GM12878 (cell line): Measurements from ENCODE around the gene MAK. TPM values are rescaled to one million over a fixed set of nuclear protein-coding genes. Genes with fewer than 3 reads are reported as not detected.
"Not testable (repeated sequence)": the region's sequence is repeated elsewhere in the genome, so short reads cannot be mapped to it uniquely, and the experiment has no call there.

Experiments used
- ATAC-seq: fragments of 200-7000 bp; cut with Tn5 transposase; 3 replicates; pipeline ENCODE4 v1.9.1; 2020; ENCODE audit warnings: mild to moderate bottlenecking, moderate library complexity
- BruUV-seq: library from RNA; stranded (reverse); fragments of 400-500 nt; replicated peaks from 2 replicates; lab custom pipeline; 2021; lab: Mats Ljungman, UMichigan
- CTCF ChIA-PET: fragments of 300-600 bp; sonication (Branson Sonifier 250); formaldehyde crosslinking; extraction: SDS; loops from one replicate; lab custom pipeline; 2021; ENCODE audit warnings: inconsistent platforms; lab: Yijun Ruan, JAX
- POLR2A ChIA-PET: fragments of 350-600 bp; formaldehyde crosslinking; extraction: SDS; loops from one replicate; lab custom pipeline; 2021; ENCODE audit warnings: inconsistent platforms; lab: Charles Lee
- RAD21 ChIA-PET: fragments of 300-600 bp; sonication (Branson Sonifier 250); formaldehyde crosslinking; loops from one replicate; lab custom pipeline; 2023; ENCODE audit warnings: antibody characterized with exemption; ENCODE audit not compliant: unreplicated experiment; lab: Charles Lee
- SMC1A ChIA-PET: fragments of 300-600 bp; sonication (Branson Sonifier 250); formaldehyde crosslinking; loops from one replicate; lab custom pipeline; 2023; ENCODE audit not compliant: unreplicated experiment, uncharacterized antibody; lab: Charles Lee
- DNase-seq: peaks from one replicate; pipeline ENCODE4 v3.0.0-alpha.2; 2011; ENCODE audit warnings: low read depth, low spot score
- FAIRE-seq: peaks from 3 replicates; lab custom pipeline; 2011; peaks lifted over from hg19 to GRCh38; lab: Jason Lieb, UNC
- H2AFZ ChIP-seq: 2 replicates; pipeline ENCODE4 v1.6.0; 2011; ENCODE audit warnings: low read depth, low read length, control low read depth; ENCODE audit not compliant: control insufficient read depth
- H3K27ac ChIP-seq: 2 replicates; pipeline ENCODE4 v1.5.1; 2011; ENCODE audit warnings: control low read depth; ENCODE audit not compliant: control insufficient read depth, insufficient read depth
- H3K27me3 ChIP-seq, 2 experiments: replicated peaks in 1 of 2; 2 replicates each; pipeline versions ENCODE4 v1.6.0 to v1.6.1; 2011; ENCODE audit warnings: low read length in 1 of 2; ENCODE audit not compliant: control insufficient read depth in 2 of 2, insufficient read depth in 2 of 2
- H3K36me3 ChIP-seq, 2 experiments: 2 replicates each; pipeline ENCODE4 v1.5.1; 2011; ENCODE audit warnings: low read length in 1 of 2; ENCODE audit not compliant: control insufficient read depth in 2 of 2, insufficient read depth in 2 of 2
- H3K4me1 ChIP-seq: 2 replicates; pipeline ENCODE4 v1.6.1; 2011; ENCODE audit warnings: mild to moderate bottlenecking, low read length, moderate library complexity, mixed read lengths; ENCODE audit not compliant: control insufficient read depth, insufficient read depth
- H3K4me2 ChIP-seq: 2 replicates; pipeline ENCODE4 v1.6.0; 2011; ENCODE audit warnings: control low read depth; ENCODE audit not compliant: control insufficient read depth, insufficient read depth
- H3K4me3 ChIP-seq: fragments of 200-600 bp; sonication (generic); 2 replicates; pipeline ENCODE4 v1.5.1; 2016
- H3K79me2 ChIP-seq: 2 replicates; pipeline ENCODE4 v1.6.0; 2011; ENCODE audit warnings: low read length; ENCODE audit not compliant: control insufficient read depth, insufficient read depth
- H3K9ac ChIP-seq: 2 replicates; pipeline ENCODE4 v1.8.0; 2011; ENCODE audit warnings: low read length, control low read depth, mixed read lengths; ENCODE audit not compliant: control insufficient read depth, insufficient read depth
- H3K9me3 ChIP-seq: replicated peaks from 3 replicates; pipeline ENCODE4 v1.5.1; 2011; ENCODE audit warnings: mild to moderate bottlenecking, low read length; ENCODE audit not compliant: control insufficient read depth, insufficient read depth
- H4K20me1 ChIP-seq: 2 replicates; pipeline ENCODE4 v1.6.0; 2011; ENCODE audit not compliant: control insufficient read depth, insufficient read depth
- ASH2L ChIP-seq: fragments of 300-600, 200-600 bp; sonication (generic); IDR thresholded peaks from 2 replicates; pipeline ENCODE4 v1.6.1; 2017; ENCODE audit warnings: low read depth, mild to moderate bottlenecking, borderline replicate concordance
- SUZ12 ChIP-seq: fragments of 200-600 bp; sonication (generic); IDR thresholded peaks from one replicate; pipeline ENCODE4 v1.6.1; 2018; ENCODE audit warnings: antibody characterized with exemption, mild to moderate bottlenecking; ENCODE audit not compliant: unreplicated experiment
- WGBS: methylation state at CpG from one replicate; pipeline ENCODE4 v1.1.6; 2016; ENCODE audit warnings: low lambda C conversion rate; ENCODE audit not compliant: insufficient replicate concordance, insufficient coverage; ENCODE audit errors: missing lambda C conversion rate; 5-methylcytosine and 5-hydroxymethylcytosine counted together
- in situ Hi-C: fragments of 300-500 bp; cut with MboI; formaldehyde crosslinking; loops from 9 replicates; pipeline ENCODE4 v1.14.3; 2018; ENCODE audit warnings: mixed read lengths
- intact Hi-C: fragments of 100-400 bp; cut with micrococcal nuclease; formaldehyde crosslinking; loops from one replicate; pipeline ENCODE4 v1.14.2; 2022; ENCODE audit not compliant: unreplicated experiment
- polyA plus RNA-seq, 11 experiments: library from polyadenylated mRNA; depleted of rRNA in 4 of 11; unstranded in 6 of 11; stranded (reverse) in 5 of 11; fragments of >200 nt; fragmentation: Nextera tagmentation in 4 of 11; fragmentation: Illumina TruSeq in 1 of 11; extraction: Ambion mirVana in 4 of 11; extraction: Trizol in 1 of 11; gene quantifications; 1 replicate in 1 of 11; 2 replicates in 10 of 11; pipeline versions ENCODE4 v1.2.1 to v1.2.3, GENCODE V29; 2011 to 2016; ENCODE audit warnings: inconsistent platforms in 2 of 11, missing spikeins in 2 of 11, low read depth in 1 of 11
- total RNA-seq, 4 experiments: library from RNA; depleted of rRNA in 3 of 4; stranded (reverse); fragments of >200 nt in 3 of 4; fragmentation: Illumina TruSeq in 1 of 4; extraction: Trizol in 1 of 4; gene quantifications; 2 replicates each; pipeline versions ENCODE4 v1.2.1 to v1.2.3, GENCODE V29; 2013 to 2021

The MAK gene
- total and polyA plus RNA-seq, 10 of the 15 experiments (the other 5 are each of a cell fraction or from before 2014, with no cell fraction given), result 0.01 to 0.90 (median 0.13) TPM; not detected in 1

GRCh38 chr6:10814176-10814575, 24.2 kb downstream of the MAK start:
- in situ Hi-C loops, H3K27ac ChIP-seq, H3K79me2 ChIP-seq, H3K4me3 ChIP-seq, intact Hi-C loops, ATAC-seq, H3K36me3 ChIP-seq, RAD21 ChIA-PET, FAIRE-seq, H3K27me3 ChIP-seq, H3K9ac ChIP-seq, H3K4me1 ChIP-seq, H3K4me2 ChIP-seq, H2AFZ ChIP-seq, H4K20me1 ChIP-seq, POLR2A ChIA-PET, DNase-seq, SMC1A ChIA-PET, H3K9me3 ChIP-seq, BruUV-seq: not testable (repeated sequence)
- 95% methylated on average over 6 of the region's 6 CpGs for WGBS
- CTCF ChIA-PET, result interaction anchor here (0.6 to 0.7 kb wide), 2 partner anchors 12 to 56 kb away, joined by 3 read pairs; no protein-coding TSS in a partner anchor

- POLR2A ChIA-PET, result no interaction called here
- Histone ChIP-seq H3K9me3 (no peaks in the 10 kb centered on the region), H3K4me2 (no peak overlapping the region), H4K20me1 (no peaks in the 10 kb centered on the region), H3K79me2 (no peaks in the 10 kb centered on the region), H3K4me3 (no peak overlapping the region), H3K27me3 (no peaks in the 10 kb centered on the region), H3K4me1 (no peaks in the 10 kb centered on the region), H3K36me3 (no peaks in the 10 kb centered on the region), H3K9ac (no peak overlapping the region), H2AFZ (no peak overlapping the region), H3K27ac (no peak overlapping the region)
- intact Hi-C loops (no loop called here), in situ Hi-C loops (no loop called here)
- DNase-seq (no peak), ATAC-seq (no peak), FAIRE-seq (no peak)
- no peak for TF ChIP-seq SUZ12
- TF ChIP-seq ASH2L, result no peak
- CTCF ChIA-PET, result interaction anchor here (0.6 to 1.2 kb wide), 3 partner anchors 8 to 486 kb away, joined by 3 read pairs; no protein-coding TSS in a partner anchor
- RAD21 ChIA-PET, result no interaction called here
- 85% methylated on average over 6 of the region's 6 CpGs for WGBS
- no TSS peak for BruUV-seq
- SMC1A ChIA-PET, result interaction anchor here (1.2 kb wide), 1 partner anchor 248 kb away, joined by 3 read pairs; no protein-coding TSS in a partner anchor
Measured at GRCh38 chr6:10809098-10809497, 29.2 kb downstream of the MAK start.
